H9 (cell line): ENCODE measurements around the gene CHCHD6. TPM values are rescaled to one million over a fixed set of nuclear protein-coding genes. Genes with fewer than 3 reads are reported as not detected.

Experiments used
- DNase-seq: peaks from one replicate; pipeline ENCODE4 v3.0.0-alpha.2; 2017
- H2AFZ ChIP-seq: one replicate; pipeline ENCODE4 v1.6.1; 2013; ENCODE audit warnings: mild to moderate bottlenecking, low read length, control low read depth, moderate library complexity
- H2AK5ac ChIP-seq: 2 replicates; pipeline ENCODE4 v1.6.1; 2013; ENCODE audit warnings: low read length, control low read depth, mixed read lengths; ENCODE audit not compliant: insufficient read length
- H2BK120ac ChIP-seq: one replicate; pipeline ENCODE4 v1.6.1; 2013; ENCODE audit warnings: low read depth, mild to moderate bottlenecking, low read length, control low read depth, inconsistent platforms; ENCODE audit not compliant: poor library complexity, severe bottlenecking
- H2BK12ac ChIP-seq: 2 replicates; pipeline ENCODE4 v1.6.1; 2013; ENCODE audit warnings: low read length, control low read depth, mixed read lengths, low read depth; ENCODE audit not compliant: insufficient read length
- H2BK15ac ChIP-seq: 2 replicates; pipeline ENCODE4 v1.6.1; 2013; ENCODE audit warnings: low read depth, low read length, control low read depth
- H2BK20ac ChIP-seq: one replicate; pipeline ENCODE4 v1.6.1; 2013; ENCODE audit warnings: low read depth, mild to moderate bottlenecking, low read length, control low read depth, inconsistent platforms; ENCODE audit not compliant: poor library complexity, severe bottlenecking
- H2BK5ac ChIP-seq: 2 replicates; pipeline ENCODE4 v1.6.1; 2013; ENCODE audit warnings: low read length, control low read depth, mixed read lengths; ENCODE audit not compliant: insufficient read length
- H3K14ac ChIP-seq: 2 replicates; pipeline ENCODE4 v1.6.1; 2013; ENCODE audit warnings: low read length, control low read depth; ENCODE audit not compliant: insufficient read depth
- H3K18ac ChIP-seq: 2 replicates; pipeline ENCODE4 v1.6.1; 2013; ENCODE audit warnings: low read depth, mild to moderate bottlenecking, mixed read lengths, low read length, control low read depth; ENCODE audit not compliant: insufficient read length
- H3K23ac ChIP-seq: 2 replicates; pipeline ENCODE4 v1.6.1; 2013; ENCODE audit warnings: low read length, control low read depth, mixed read lengths, low read depth; ENCODE audit not compliant: insufficient read length
- H3K23me2 ChIP-seq: 2 replicates; pipeline ENCODE4 v1.6.1; 2013; ENCODE audit warnings: low read depth, mild to moderate bottlenecking, mixed read lengths, low read length, control low read depth; ENCODE audit not compliant: insufficient read length, poor library complexity, severe bottlenecking
- H3K27ac ChIP-seq: 2 replicates; pipeline ENCODE4 v1.5.1; 2013; ENCODE audit warnings: low read length, control low read depth, mixed read lengths, low read depth; ENCODE audit not compliant: insufficient read length
- H3K27me3 ChIP-seq: 2 replicates; pipeline ENCODE4 v1.6.1; 2013; ENCODE audit warnings: low read length, control low read depth, inconsistent platforms; ENCODE audit not compliant: insufficient read depth
- H3K4ac ChIP-seq: 2 replicates; pipeline ENCODE4 v1.6.1; 2013; ENCODE audit warnings: low read depth, mild to moderate bottlenecking, control low read depth, inconsistent platforms, low read length, moderate library complexity
- H3K4me1 ChIP-seq: 2 replicates; pipeline ENCODE4 v1.6.1; 2013; ENCODE audit warnings: low read length, control low read depth, inconsistent platforms; ENCODE audit not compliant: insufficient read depth
- H3K4me2 ChIP-seq: 2 replicates; pipeline ENCODE4 v1.6.1; 2013; ENCODE audit warnings: low read length, control low read depth, mixed read lengths; ENCODE audit not compliant: insufficient read length, insufficient read depth
- H3K56ac ChIP-seq: 2 replicates; pipeline ENCODE4 v1.6.1; 2013; ENCODE audit warnings: low read depth, mild to moderate bottlenecking, mixed read lengths, low read length, control low read depth; ENCODE audit not compliant: insufficient read length
- H3K79me1 ChIP-seq: 2 replicates; pipeline ENCODE4 v1.6.1; 2013; ENCODE audit warnings: low read depth, mild to moderate bottlenecking, moderate library complexity, low read length, control low read depth, inconsistent platforms; ENCODE audit not compliant: insufficient read depth, poor library complexity, severe bottlenecking
- H3K79me2 ChIP-seq: 2 replicates; pipeline ENCODE4 v1.6.1; 2013; ENCODE audit warnings: low read length, control low read depth, inconsistent platforms; ENCODE audit not compliant: insufficient read depth
- H3K9ac ChIP-seq: 2 replicates; pipeline ENCODE4 v1.6.1; 2013; ENCODE audit warnings: low read length, control low read depth, mixed read lengths; ENCODE audit not compliant: insufficient read length; ENCODE audit errors: extremely low read depth
- H3K9me3 ChIP-seq: one replicate; pipeline ENCODE4 v1.6.1; 2013; ENCODE audit warnings: low read depth, low read length, inconsistent platforms; ENCODE audit not compliant: control insufficient read depth
- H3T11ph ChIP-seq: one replicate; pipeline ENCODE4 v1.6.1; 2013; ENCODE audit warnings: mild to moderate bottlenecking, low read length, control low read depth, inconsistent platforms
- H4K20me1 ChIP-seq: one replicate; pipeline ENCODE4 v1.6.1; 2013; ENCODE audit not compliant: control insufficient read depth, insufficient read length, insufficient read depth
- H4K5ac ChIP-seq: 2 replicates; pipeline ENCODE4 v1.6.1; 2013; ENCODE audit warnings: low read depth, mild to moderate bottlenecking, mixed read lengths, low read length, control low read depth; ENCODE audit not compliant: insufficient read length
- H4K8ac ChIP-seq: replicated peaks from 2 replicates; pipeline ENCODE4 v1.6.1; 2013; ENCODE audit warnings: low read length, control low read depth, mixed read lengths, low read depth; ENCODE audit not compliant: insufficient read length
- H4K91ac ChIP-seq: 2 replicates; pipeline ENCODE4 v1.6.1; 2013; ENCODE audit warnings: low read depth, mild to moderate bottlenecking, moderate library complexity, mixed read lengths, low read length, control low read depth; ENCODE audit not compliant: insufficient read length
- H3K27ac Mint-ChIP-seq, 3 experiments: 2 replicates in 2 of 3; 3 replicates in 1 of 3; pipeline ENCODE4 v1.8.0; 2020 to 2021; ENCODE audit warnings: mixed read lengths in 3 of 3, mild to moderate bottlenecking in 1 of 3, moderate library complexity in 1 of 3
- H3K27me3 Mint-ChIP-seq: 2 replicates; pipeline ENCODE4 v1.8.0; 2021; ENCODE audit warnings: low read depth, mild to moderate bottlenecking, moderate library complexity, mixed read lengths
- H3K36me3 Mint-ChIP-seq, 3 experiments: 2 replicates in 2 of 3; 3 replicates in 1 of 3; pipeline ENCODE4 v1.8.0; 2020 to 2021; ENCODE audit warnings: low read depth in 3 of 3, mixed read lengths in 3 of 3; ENCODE audit not compliant: insufficient read depth in 1 of 3
- H3K4me1 Mint-ChIP-seq, 2 experiments: 2 replicates each; pipeline ENCODE4 v1.8.0; 2020; ENCODE audit warnings: mixed read lengths in 2 of 2
- H3K4me3 Mint-ChIP-seq, 2 experiments: 2 replicates in 1 of 2; 3 replicates in 1 of 2; pipeline ENCODE4 v1.8.0; 2020 to 2021; ENCODE audit warnings: mild to moderate bottlenecking in 2 of 2, mixed read lengths in 2 of 2, moderate library complexity in 1 of 2
- H3K9me3 Mint-ChIP-seq, 2 experiments: 2 replicates in 1 of 2; 3 replicates in 1 of 2; pipeline ENCODE4 v1.8.0; 2020; ENCODE audit warnings: mild to moderate bottlenecking in 2 of 2, mixed read lengths in 2 of 2, moderate library complexity in 1 of 2
- CTCF ChIP-seq: fragments of 200-600 bp; sonication (generic); conservative IDR thresholded peaks from 3 replicates; pipeline ENCODE4 v1.8.0; 2021; ENCODE audit warnings: antibody characterized with exemption, mild to moderate bottlenecking
- WGBS: extraction: QIAGEN DNeasy Blood & Tissue Kit; methylation state at CpG from one replicate; pipeline ENCODE4 v1.1.7; 2013; ENCODE audit warnings: missing lambda C conversion rate, low lambda C conversion rate, mixed read lengths; ENCODE audit not compliant: insufficient read length; ENCODE audit errors: extremely low coverage; 5-methylcytosine and 5-hydroxymethylcytosine counted together
- total RNA-seq: library from RNA; stranded (reverse); gene quantifications from 2 replicates; pipeline ENCODE4 v1.2.1, GENCODE V29; 2021

Gene CHCHD6
- total RNA-seq, 1 experiment from 2014 or later: 34.2 TPM

GRCh38 chr3:126661532-126662364 is 42.3 kb upstream of the CHCHD6 start:
- Histone ChIP-seq H3K4me1 (no peaks in the 10 kb centered on the region), H2AFZ (no peak overlapping the region), H3K79me1 (no peaks in the 10 kb centered on the region), H3K27me3 (no peaks in the 10 kb centered on the region), H3K14ac (no peak overlapping the region), H2AK5ac (no peak overlapping the region), H2BK20ac (no peak overlapping the region), H4K20me1 (no peaks in the 10 kb centered on the region), H3K79me2 (no peaks in the 10 kb centered on the region), H3K27ac (no peak overlapping the region), H3K18ac (no peak overlapping the region), H2BK12ac (no peak overlapping the region), H3K4me2 (no peak overlapping the region), H2BK120ac (no peak overlapping the region), H3K23ac (no peak overlapping the region), H3K9me3 (no peaks in the 10 kb centered on the region), H4K5ac (no peak overlapping the region), H2BK15ac (no peak overlapping the region), H3K9ac (no peak overlapping the region), H3K4ac (no peak overlapping the region), H3K56ac (no peak overlapping the region), H4K91ac (no peak overlapping the region), H4K8ac (no peak overlapping the region), H2BK5ac (no peak overlapping the region), H3K23me2 (peaks cover 2% of the 10 kb centered on the region), H3T11ph (no peak overlapping the region)
- Mint-ChIP-seq H3K9me3 (peaks cover 10 to 11% of the 10 kb centered on the region in 2 experiments; a peak in 4 of 5 replicates), H3K36me3 (peaks cover 0 to 2% (median 1%) of the 10 kb centered on the region in 3 experiments; a peak in 3 of 7 replicates), H3K4me3 (no peak overlapping the region), H3K27ac (no peak overlapping the region; a peak in 1 of 7 replicates), H3K27me3 (peaks cover 52% of the 10 kb centered on the region), H3K4me1 (peaks cover 8 to 20% of the 10 kb centered on the region in 2 experiments)
- no peak for DNase-seq
- TF ChIP-seq CTCF: no peak
- WGBS: no CpG with 5 or more reads among the region's 11 CpGs
